Activated effector memory CD4-positive, alpha-beta T cell treated with Interleukin-2 at 50 U/mL for 16 hours (primary cell): Measurements from ENCODE around the gene CCS.
"Not testable (repeated sequence)": the region's sequence is repeated elsewhere in the genome, so short reads cannot be mapped to it uniquely, and the experiment has no call there.

ENCODE experiments used
- DNase-seq: peaks from one replicate; pipeline ENCODE4 v3.0.0-alpha.2; 2020

Gene CCS

DNA sequence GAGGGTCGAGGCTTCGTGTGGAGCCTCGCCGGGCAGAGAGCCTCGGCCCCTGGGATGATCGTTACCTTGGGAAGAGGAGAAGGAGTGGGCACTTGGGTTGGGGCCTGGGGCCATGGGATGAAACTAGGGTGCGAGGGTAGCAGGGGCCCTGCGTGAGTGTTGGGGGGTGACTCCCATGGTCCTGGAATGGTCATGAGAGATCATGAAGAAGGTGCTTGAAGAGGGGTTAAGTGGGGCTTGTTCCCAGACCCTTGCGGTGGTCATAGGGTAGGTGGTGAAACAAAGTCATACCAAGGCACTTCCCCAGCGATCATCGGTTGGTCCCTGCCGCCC lies 284 bp downstream of the CCS start:
- no peak for DNase-seq

DNA sequence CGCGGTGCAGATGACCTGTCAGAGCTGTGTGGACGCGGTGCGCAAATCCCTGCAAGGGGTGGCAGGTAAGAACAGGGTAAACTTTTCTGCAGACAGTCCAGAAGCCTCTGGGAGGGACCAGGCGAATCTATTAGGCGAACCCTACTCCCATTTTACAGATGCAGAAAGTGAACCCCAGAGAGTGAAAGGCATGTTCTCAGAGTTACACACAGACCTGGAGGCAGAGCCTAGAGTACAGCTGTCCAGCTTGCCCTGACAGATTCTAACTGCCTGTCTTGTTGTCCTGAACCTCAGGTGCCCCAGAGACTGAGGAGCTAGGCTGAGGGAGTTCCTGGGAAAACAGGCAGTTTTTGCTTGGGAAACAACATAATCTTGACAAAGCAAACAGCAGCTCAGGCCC lies 665 bp downstream of the CCS start:
- DNase-seq = no peak

DNA sequence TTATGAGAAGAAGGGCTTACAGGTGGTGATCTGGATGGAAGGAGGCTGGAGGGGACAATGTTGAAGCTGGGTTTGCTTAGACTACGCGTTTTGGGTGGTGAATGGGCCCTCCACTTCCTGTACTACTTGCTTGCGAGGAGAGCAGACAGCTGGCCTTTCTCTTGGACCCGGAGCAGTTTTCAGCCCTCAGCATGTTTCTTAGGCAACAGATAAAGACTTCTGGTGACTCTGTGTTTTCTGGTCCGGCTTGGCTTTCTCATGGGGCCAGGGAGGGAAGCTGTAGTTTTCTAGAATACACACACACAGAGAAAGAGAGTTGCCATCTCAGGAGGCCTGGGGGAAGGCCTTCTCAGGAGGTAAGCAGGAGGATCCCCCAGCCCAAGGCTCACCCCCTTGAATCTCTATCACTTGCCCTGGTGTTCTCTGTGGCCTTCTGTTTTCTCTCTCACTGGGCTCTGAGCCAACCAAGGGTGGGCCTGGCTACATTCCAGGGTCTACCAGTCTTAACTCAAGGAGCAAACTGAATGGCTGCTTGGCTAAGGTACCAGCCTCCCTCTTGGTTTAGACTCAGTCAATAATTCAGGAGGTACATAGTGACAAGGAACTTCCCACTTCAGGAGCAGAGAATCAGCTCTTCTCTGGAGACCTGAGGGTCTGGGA lies 2.4 kb downstream of the CCS start:
- no peak for DNase-seq

DNA sequence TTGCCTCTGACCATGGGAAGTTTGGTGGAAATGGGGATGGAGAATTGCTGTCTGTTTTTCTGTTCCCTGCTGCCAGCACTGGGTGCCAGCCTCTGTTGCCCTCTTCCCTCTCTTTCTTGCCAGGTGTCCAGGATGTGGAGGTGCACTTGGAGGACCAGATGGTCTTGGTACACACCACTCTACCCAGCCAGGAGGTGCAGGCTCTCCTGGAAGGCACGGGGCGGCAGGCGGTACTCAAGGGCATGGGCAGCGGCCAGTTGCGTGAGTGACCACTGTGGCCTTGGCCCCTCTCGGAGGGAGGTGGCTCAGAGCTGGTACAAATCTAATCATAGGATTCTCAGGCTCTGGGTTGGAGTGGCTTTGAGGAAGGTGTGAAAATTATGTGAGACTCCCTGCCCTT lies 6.0 kb downstream of the CCS start:
- no peak for DNase-seq

DNA sequence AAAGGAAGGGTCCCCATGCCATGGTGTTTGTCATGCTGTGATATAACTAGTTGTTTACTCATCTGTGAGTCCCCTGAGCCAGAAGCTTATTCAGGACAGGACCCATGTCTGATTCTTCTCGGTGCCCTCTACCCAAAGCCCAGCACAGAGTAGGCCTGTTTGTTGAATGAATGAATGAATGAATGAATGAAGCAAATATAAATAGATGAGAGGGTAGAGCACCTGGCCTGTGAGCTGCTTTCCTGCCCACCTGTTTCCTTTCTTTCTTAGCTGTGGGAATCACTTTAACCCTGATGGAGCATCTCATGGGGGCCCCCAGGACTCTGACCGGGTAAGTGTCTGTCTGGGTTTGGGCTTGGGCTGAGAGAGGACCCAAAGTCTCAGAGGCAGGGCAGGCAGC lies 7.2 kb downstream of the CCS start:
- no peak for DNase-seq

DNA sequence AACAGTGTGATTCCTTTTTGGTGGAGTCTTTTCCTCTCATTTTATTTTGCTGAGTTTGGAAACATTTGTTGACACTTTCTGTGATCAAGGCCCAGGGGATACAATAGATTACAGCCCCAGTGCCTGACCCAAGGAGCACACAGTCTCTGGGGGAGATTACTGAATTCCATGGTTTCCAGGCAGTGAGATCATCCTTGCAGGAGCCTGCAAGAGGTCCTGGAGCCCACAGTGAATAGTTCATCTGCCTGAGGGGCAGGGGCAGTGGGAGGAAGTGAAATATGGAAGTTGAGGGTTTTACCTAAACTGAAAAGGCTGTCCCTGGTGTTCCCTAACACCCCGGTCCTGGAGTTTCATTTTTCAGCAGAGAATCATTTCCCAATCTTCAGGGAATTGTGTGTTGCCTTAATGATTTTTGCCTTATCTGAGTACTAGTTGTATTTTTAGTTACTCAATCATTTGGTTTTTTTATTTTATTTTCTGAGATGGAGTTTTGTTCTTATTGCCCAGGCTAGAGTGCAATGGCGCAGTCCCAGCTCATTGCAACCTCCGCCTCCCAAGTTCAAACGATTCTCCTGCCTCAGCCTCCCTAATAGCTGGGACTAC lies 7.7 kb downstream of the CCS start:
- no peak for DNase-seq

DNA sequence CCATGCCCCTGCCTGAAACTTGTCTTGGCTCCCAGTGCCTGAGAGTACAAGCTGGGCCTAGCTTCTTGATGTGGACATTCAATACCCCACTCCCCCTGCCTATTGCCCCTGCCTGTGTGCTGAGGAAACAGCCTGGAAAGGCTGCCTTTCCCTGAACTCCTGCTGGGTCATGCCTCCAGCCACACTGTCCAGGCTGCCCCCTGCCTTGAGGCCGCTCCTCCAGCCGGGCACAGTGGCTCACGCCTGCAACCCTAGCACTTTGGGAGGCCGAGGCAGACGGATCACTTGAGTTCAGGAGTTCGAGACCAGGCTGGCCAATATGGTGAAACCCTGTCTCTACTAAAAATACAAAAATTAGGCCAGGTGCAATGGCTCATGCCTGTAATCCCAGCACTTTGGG lies 10.1 kb downstream of the CCS start:
- DNase-seq = no peak

DNA sequence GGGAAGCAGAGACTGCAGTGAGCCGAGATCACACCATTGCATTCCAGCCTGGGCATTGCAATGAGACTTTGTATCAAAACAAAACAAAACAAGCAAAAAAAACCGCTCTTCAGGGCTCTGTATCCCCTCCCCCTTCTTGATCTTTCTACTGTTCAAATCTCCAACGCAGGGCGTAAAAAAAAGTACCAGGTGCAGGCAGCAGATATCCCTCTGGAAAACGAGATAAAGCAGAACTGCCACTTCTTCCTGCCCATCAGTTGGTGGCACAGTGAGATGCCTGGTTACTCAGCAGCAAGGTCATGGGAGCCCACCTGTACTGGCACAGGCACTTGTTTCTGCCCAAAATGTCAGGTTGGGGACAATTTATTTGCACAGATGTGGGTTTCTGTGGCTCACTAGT lies 11.2 kb downstream of the CCS start:
- no peak for DNase-seq

DNA sequence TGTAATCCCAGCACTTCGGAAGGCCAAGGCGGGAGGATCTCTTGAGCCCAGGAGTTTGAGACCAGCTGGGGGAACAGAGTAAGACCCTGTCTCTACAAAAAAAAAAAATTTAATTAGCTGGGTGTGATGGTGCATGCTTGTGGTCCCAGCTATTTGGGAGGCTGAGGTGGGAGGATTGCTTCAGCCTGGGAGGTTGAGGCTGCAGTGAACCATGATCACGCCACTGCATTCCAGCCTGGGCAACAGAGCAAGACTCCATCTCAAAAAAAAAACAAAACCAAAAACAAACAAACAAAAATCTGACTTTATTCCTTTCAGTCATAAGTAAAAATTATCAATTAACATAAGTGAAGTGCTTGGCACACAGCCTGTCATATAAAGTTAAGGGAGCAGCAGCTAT lies 13.6 kb downstream of the CCS start:
- not testable (repeated sequence) for DNase-seq

DNA sequence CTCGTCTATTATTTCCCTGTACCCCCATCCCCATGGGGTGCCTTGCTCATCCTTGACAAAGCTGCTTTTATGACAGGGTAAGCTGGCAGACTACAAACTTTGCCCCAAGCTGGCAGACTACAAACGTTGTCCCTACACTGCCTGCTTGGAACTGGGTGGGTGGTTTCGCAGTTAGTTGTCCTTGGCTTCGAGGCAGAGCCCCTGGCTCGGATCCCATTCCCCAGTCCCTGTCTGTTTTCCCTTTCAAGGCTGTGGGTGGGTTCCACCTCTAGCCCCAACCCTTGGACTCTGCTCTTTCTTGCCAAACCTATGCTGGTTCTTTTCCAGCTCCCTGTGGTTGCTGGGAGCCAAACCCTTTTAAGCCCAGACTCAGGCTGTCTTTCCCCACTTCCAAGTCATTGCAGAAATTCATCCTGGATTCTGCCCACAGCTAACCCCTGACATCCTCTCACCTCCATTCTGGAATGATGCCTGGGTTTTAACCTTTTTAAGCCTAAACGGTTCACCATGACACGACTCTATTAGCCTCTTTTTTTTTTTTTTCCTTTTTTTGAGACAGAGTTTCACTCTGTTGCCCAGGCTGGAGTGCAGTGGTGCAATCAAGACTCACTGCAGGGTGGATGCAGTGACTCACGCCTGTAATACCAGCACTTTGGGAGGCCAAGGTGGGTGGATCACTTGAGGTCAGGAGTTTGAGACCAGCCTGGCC lies 14.3 kb downstream of the CCS start:
- no peak for DNase-seq

DNA sequence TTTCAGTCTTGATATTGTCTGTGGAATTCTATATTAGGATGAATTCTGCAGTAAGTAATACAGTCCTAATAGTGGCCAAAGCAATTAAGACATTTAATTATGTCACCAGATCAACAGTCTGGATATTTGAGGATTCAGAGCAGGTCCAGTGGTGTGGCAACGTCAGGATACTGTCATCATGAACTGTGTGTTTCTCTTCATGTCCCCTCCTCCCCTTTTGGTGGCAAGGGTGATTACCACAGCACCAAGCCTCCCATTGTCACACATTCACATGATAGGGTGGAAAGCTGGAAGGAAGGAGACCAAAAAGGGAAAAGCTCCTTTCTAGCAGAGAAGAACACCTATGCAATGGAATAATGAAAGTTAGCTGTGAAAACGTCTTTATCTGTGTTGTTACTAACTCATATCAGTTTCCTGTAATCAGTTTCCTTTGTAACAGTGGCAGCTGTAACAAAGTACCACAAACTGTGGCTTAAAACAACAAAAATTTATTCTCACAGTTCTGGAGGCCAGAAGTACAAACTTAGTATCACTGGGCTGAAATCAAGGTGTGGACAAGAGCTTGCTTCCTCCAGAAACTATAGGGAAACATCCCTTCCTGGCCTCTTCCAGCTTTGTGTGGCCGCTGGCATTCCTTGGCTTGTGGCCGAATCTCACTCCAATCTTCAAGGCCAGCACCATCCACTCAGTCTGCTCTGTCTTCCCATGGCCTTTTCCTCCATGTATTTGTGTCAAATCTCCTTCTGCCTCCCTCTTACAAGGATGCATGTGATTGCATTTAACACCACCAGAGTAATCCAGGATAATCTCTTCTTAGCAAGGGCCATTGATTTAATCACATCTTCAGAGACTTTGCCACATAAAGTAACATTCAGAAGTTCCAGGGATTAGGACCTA lies 17.0 kb downstream of the CCS start:
- DNase-seq = no peak

DNA sequence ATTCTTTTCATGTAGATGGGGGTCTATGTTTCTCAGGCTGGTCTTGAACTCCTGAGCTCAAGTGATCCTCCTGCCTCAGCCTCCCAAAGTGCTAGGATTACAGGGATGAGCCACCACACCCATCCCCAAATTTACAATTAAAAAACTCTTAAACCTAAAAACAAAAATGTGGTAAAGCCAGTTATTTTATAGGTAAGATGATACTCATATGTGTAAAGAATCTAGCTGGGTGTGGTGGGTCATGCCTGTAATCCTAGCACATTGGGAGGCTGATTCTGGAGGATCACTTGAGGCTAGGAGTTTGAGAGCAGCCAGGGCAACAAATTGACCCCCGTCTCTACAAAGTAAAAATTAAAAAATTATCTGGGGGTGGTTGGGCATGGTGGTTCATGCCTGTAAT lies 19.5 kb downstream of the CCS start:
- DNase-seq = no peak

DNA sequence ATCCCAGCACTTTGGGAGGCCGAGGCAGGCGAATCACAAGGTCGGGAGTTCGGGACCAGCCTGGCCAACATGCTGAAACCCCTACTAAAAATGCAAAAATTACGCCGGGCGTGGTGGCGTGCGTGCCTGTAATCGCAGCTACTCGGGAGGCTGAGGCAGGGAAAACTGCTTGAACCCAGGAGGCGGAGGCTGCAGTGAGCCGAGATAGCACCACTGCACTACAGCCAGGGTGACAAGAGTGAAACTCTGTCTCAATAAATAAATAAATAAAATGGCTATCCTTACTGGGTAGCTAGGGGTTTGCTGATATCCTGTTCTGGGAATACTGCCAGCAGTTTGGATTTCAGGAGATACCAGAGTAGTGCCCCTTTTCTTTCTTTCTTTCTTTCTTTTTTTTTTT lies 21.1 kb downstream of the CCS start:
- DNase-seq = no peak

DNA sequence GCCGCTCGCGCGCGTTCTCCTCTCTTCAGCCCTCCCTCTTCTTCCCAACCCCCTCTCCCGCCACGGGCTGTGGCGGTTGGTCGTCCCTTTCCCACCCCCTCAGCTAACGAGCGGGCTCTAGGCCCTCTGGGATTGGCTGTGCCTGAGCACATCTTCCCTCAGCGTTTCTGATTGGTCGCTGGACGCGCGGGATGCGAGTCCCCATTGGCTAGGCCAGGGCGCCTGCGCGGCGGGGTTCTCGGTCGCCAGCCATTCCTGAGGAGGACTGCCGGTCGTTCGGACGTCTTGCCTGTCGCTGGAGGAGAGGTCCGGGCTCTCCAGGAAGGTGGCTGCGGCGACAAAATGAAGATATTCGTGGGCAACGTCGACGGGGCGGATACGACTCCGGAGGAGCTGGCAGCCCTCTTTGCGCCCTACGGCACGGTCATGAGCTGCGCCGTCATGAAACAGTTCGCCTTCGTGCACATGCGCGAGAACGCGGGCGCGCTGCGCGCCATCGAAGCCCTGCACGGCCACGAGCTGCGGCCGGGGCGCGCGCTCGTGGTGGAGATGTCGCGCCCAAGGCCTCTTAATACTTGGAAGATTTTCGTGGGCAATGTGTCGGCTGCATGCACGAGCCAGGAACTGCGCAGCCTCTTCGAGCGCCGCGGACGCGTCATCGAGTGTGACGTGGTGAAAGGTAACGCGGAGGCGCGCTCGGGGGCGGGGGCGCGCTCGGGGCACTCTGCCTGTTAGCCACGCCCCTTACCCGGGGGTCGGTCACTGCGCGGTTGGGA lies 23.6 kb downstream of the CCS start, which contains the start of gene RBM14:
Gene RBM14, plus strand, starts transcription at position 252 of the 776 bp plus-strand sequence. Its CDS starts 91 bp downstream, at position 343.
- peak; percentile 98 for DNase-seq

DNA sequence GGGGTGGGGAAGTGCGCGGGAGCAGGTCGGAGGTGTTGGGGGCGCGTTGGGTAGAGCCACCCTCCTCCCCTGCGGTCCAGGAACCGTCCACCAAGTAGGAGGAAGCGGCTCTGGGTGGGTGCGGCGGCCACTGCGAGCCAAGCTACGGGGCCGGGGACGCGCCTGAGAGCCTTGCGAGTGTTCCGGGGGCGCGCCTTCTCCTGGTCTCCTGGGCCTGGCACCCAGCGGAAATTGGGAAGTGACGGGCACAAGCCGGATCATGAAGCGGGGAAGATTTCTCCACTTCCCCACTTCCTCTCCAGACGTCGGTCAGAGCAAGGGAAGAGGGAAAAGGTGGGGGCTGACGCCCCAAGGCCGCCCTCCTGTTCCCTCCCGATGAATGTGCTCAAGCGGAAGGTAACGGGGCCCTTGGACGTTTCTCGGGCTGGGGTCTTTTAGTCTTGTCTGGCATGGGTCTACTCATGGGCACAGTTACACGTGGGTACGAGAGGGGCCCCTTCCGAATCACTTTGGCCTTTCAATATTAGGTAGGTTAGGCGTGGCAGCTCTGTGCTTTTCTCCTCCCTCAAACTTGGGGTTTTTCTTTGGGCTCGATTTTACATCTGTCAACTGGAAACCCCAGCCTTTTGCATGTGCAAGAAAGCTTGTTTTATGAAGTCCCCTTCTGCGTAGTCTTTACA lies 24.3 kb downstream of the CCS start:
- DNase-seq = no peak

DNA sequence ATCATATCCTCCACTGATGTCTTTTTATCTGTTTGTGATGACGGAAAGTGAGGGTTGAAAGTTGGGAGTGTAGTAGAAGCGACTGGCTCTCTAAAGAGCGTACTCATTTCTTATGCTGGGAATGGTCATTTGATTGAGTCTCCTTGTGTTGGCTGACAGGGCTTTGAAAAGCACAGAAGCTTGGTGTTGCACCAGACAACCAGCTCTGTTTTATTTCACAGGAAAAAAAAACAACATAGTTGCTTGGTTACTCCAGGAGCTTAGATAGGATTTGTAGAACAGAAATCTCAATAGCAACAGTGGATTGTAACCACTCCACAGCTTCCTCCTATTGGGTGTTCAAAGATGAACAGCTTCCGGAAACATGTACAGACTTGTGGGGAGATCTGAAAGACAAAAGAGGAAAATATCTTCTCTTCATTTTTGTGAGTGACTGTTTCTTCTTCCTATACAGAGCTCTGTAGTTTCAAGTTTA lies 26.1 kb downstream of the CCS start:
- DNase-seq = no peak

DNA sequence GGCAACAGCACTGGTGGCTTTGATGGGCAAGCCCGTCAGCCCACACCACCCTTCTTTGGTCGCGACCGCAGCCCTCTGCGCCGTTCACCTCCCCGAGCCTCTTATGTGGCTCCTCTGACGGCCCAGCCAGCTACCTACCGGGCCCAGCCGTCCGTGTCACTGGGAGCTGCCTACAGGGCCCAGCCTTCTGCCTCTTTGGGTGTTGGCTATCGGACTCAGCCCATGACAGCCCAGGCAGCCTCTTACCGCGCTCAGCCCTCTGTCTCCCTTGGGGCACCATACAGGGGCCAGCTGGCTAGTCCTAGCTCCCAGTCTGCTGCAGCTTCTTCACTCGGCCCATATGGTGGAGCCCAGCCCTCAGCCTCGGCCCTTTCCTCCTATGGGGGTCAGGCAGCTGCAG lies 31.5 kb downstream of the CCS start:
- DNase-seq = no peak

DNA sequence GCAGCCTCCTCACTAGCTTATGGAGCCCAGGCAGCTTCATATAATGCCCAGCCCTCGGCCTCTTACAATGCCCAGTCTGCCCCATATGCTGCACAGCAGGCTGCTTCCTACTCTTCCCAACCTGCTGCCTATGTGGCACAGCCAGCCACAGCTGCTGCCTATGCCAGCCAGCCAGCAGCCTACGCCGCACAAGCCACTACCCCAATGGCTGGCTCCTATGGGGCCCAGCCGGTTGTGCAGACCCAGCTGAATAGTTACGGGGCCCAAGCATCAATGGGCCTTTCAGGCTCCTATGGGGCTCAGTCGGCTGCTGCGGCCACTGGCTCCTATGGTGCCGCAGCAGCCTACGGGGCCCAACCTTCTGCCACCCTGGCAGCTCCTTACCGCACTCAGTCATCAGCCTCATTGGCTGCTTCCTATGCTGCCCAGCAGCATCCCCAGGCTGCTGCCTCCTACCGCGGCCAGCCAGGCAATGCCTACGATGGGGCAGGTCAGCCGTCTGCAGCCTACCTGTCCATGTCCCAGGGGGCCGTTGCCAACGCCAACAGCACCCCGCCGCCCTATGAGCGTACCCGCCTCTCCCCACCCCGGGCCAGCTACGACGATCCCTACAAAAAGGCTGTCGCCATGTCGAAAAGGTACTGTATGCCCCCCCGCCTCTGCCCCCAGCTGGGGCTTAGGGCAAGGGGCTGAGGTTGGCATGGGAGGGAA lies 32.2 kb downstream of the CCS start:
- no peak for DNase-seq

DNA sequence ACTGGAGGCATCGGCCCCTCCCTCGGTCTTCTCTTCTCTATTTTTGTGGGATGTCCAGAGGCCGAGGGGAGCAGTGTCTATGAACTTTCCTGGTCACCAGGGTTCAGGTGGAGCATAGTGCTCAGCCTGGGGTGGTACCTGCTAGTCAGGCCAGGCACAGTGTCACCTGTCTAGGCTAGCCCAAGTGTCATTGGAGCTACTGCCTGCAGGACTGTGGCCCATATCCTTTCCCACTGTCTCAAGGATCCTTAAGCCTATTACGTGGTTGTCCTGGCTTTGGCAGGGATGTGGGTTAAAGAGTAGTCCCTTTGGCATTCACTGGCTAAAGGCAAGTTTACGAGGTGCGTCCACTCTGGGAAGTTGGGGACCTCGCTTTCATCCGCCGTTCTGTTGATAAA lies 32.8 kb downstream of the CCS start:
- DNase-seq = no peak

DNA sequence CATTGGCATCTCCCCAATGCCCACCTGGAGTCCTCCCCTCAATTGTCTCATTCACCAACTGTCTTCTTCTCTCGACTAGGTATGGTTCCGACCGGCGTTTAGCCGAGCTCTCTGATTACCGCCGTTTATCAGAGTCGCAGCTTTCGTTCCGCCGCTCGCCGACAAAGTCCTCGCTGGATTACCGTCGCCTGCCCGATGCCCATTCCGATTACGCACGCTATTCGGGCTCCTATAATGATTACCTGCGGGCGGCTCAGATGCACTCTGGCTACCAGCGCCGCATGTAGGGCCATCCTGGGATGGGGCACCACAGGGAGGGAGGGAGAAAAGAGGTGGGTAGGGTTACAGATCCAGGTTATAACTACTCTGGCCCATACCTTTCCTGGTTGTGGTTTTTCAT lies 33.4 kb downstream of the CCS start:
- no peak for DNase-seq

DNA sequence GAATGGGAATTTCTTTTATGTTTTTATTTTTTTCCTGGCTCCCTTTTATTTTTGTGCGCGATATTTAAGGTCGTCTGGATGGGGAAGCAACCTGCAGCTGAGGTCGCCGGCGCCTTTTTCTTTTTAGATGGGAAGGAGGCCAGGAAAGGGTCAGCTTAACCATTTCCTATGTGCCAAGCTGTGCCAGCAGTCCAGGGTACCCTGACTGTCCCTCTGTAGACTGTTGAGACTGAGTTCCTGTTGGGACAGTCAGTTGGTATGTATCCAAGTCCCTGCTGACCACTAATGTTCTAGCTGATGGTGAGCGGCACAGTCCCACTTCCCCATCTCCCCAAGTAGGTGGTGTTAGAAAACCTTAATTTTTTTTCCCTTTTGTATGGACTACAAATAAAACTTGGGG lies 33.9 kb downstream of the CCS start:
- no peak for DNase-seq
